ENCODE results near the gene PPIB. TPM values are rescaled to one million over a fixed set of nuclear protein-coding genes. Genes with fewer than 3 reads are reported as not detected.
A peak's percentile ranks its signal among the peaks of the same experiment; 100 is the strongest.

The PPIB gene
- total and polyA plus RNA-seq, 9 of the 15 experiments (the other 6 are each of a cell fraction or from before 2014, with no cell fraction given) = 306 to 746 (median 439) TPM

DNA sequence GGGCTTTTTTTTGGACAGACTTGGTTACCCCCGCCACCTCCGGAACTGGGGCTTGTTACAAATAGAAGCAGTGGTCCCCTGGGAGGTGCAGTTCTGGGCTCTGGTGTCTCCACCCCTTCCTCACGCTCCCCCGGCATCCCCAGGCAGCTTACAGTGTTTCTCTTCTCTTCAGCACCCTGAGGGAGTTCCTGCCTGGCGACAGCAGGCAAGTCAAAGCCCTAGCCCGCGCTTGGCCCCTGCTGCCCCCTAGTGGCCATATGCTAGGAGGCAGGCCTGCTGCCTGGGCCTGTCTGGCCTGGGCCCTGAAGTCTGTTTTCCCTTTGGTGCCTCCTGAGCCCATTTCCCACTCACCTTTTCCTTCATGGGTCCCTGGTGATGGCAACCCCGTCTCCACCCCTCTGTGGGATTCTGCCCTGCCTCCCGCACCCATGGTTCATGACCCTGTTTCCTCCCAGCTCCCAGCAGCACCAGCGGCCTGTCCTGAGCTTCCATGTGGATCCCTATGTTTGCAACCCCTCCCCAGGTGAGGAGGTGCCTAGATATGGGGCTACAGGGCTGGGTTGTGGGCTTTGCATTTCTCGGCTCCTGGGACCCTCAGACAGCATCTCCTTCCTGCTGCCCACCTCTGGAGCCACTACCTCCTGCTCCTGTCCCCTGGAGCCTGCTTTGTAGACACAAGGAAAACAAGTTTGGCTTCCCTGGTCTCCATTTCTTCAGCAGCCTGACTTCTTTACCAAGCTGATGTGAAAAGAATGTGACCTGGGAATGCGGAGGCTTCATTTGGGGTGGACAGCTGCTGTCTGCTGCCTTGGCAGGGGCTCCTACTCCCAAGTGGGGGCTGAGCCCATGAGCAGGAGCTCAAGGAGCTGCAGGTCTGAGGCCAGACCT lies 9.1 kb downstream of the PPIB start (continued):
- TF ChIP-seq, protein P1, sequence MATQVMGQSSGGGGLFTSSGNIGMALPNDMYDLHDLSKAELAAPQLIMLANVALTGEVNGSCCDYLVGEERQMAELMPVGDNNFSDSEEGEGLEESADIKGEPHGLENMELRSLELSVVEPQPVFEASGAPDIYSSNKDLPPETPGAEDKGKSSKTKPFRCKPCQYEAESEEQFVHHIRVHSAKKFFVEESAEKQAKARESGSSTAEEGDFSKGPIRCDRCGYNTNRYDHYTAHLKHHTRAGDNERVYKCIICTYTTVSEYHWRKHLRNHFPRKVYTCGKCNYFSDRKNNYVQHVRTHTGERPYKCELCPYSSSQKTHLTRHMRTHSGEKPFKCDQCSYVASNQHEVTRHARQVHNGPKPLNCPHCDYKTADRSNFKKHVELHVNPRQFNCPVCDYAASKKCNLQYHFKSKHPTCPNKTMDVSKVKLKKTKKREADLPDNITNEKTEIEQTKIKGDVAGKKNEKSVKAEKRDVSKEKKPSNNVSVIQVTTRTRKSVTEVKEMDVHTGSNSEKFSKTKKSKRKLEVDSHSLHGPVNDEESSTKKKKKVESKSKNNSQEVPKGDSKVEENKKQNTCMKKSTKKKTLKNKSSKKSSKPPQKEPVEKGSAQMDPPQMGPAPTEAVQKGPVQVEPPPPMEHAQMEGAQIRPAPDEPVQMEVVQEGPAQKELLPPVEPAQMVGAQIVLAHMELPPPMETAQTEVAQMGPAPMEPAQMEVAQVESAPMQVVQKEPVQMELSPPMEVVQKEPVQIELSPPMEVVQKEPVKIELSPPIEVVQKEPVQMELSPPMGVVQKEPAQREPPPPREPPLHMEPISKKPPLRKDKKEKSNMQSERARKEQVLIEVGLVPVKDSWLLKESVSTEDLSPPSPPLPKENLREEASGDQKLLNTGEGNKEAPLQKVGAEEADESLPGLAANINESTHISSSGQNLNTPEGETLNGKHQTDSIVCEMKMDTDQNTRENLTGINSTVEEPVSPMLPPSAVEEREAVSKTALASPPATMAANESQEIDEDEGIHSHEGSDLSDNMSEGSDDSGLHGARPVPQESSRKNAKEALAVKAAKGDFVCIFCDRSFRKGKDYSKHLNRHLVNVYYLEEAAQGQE (IDR thresholded peaks at IDR 0.05; ENCODE audit: borderline replicate concordance) = peak; percentile 70
- TF ChIP-seq, protein P1 (CRISPR knock-in tag; IDR thresholded peaks at IDR 0.05; ENCODE audit: low read depth) = no peak; the same call in 1 of the 2 replicates
- TF ChIP-seq POLR2A (conservative IDR thresholded peaks at IDR 0.05) (peak; percentile 77), ZNF134 (CRISPR knock-in tag; conservative IDR thresholded peaks at IDR 0.05) (no peak), PHB (CRISPR knock-in tag; IDR thresholded peaks at IDR 0.05) (peak; percentile 69; the same call in 1 of the 2 replicates), PHF21A (IDR thresholded peaks at IDR 0.05; ENCODE audit: borderline replicate concordance, low read depth) (no peak), SUPT5H (IDR thresholded peaks at IDR 0.05) (peak; percentile 75), TGIF2 (CRISPR knock-in tag; IDR thresholded peaks at IDR 0.05) (no peak)
- TF ChIP-seq, protein P2, sequence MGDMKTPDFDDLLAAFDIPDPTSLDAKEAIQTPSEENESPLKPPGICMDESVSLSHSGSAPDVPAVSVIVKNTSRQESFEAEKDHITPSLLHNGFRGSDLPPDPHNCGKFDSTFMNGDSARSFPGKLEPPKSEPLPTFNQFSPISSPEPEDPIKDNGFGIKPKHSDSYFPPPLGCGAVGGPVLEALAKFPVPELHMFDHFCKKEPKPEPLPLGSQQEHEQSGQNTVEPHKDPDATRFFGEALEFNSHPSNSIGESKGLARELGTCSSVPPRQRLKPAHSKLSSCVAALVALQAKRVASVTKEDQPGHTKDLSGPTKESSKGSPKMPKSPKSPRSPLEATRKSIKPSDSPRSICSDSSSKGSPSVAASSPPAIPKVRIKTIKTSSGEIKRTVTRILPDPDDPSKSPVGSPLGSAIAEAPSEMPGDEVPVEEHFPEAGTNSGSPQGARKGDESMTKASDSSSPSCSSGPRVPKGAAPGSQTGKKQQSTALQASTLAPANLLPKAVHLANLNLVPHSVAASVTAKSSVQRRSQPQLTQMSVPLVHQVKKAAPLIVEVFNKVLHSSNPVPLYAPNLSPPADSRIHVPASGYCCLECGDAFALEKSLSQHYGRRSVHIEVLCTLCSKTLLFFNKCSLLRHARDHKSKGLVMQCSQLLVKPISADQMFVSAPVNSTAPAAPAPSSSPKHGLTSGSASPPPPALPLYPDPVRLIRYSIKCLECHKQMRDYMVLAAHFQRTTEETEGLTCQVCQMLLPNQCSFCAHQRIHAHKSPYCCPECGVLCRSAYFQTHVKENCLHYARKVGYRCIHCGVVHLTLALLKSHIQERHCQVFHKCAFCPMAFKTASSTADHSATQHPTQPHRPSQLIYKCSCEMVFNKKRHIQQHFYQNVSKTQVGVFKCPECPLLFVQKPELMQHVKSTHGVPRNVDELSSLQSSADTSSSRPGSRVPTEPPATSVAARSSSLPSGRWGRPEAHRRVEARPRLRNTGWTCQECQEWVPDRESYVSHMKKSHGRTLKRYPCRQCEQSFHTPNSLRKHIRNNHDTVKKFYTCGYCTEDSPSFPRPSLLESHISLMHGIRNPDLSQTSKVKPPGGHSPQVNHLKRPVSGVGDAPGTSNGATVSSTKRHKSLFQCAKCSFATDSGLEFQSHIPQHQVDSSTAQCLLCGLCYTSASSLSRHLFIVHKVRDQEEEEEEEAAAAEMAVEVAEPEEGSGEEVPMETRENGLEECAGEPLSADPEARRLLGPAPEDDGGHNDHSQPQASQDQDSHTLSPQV (IDR thresholded peaks at IDR 0.05) = 0 out of 2 replicates have a peak, but pooled peaks have one; percentile 24

Measured in K562 (cell line).